ENCODE measurements around the gene YJU2.

GRCh38 chr19:4238831-4239230, 8.0 kb upstream of the YJU2 start:
- TF ChIP-seq CTCF (conservative IDR thresholded peaks at IDR 0.05), result no peak
- no peak for TF ChIP-seq EZH2 (IDR thresholded peaks at IDR 0.05; ENCODE audit: low read depth)

Data from PC-9 (cell line).